GM23248 (cell line): ENCODE results near the gene SLX1B. TPM values are rescaled to one million over a fixed set of nuclear protein-coding genes. Genes with fewer than 3 reads are reported as not detected.
"Not testable (repeated sequence)": the region's sequence is repeated elsewhere in the genome, so short reads cannot be mapped to it uniquely, and the experiment has no call there.

Experiments
- DNase-seq: peaks from one replicate; pipeline ENCODE4 v3.0.0-alpha.2; 2015
- H2AFZ ChIP-seq: fragments of 200-600 bp; sonication (generic); 2 replicates; pipeline ENCODE4 v1.6.1; 2016; ENCODE audit warnings: antibody characterized with exemption
- H3F3A ChIP-seq: fragments of 200-600 bp; sonication (generic); 2 replicates; pipeline ENCODE4 v1.6.1; 2016; ENCODE audit warnings: mild to moderate bottlenecking, antibody characterized with exemption, mixed run types; ENCODE audit not compliant: insufficient read depth
- H3K27ac ChIP-seq: fragments of 200-600 bp; sonication (generic); 2 replicates; pipeline ENCODE4 v1.5.1; 2016; ENCODE audit warnings: mild to moderate bottlenecking
- H3K27me3 ChIP-seq: fragments of 200-600 bp; sonication (generic); replicated peaks from 2 replicates; pipeline ENCODE4 v1.6.1; 2016; ENCODE audit warnings: mild to moderate bottlenecking; ENCODE audit not compliant: insufficient read depth
- H3K36me3 ChIP-seq: fragments of 200-600 bp; sonication (generic); 2 replicates; pipeline ENCODE4 v1.6.1; 2016; ENCODE audit warnings: low read depth, mild to moderate bottlenecking
- H3K4me1 ChIP-seq: fragments of 200-600 bp; sonication (generic); 2 replicates; pipeline ENCODE4 v1.6.1; 2016; ENCODE audit warnings: mild to moderate bottlenecking; ENCODE audit not compliant: insufficient read depth
- H3K4me2 ChIP-seq: fragments of 200-600 bp; sonication (generic); one replicate; pipeline ENCODE4 v1.6.1; 2016; ENCODE audit warnings: mild to moderate bottlenecking; ENCODE audit not compliant: unreplicated experiment
- H3K4me3 ChIP-seq: fragments of 200-600 bp; sonication (generic); 2 replicates; pipeline ENCODE4 v1.5.1; 2016; ENCODE audit warnings: mild to moderate bottlenecking
- H3K79me2 ChIP-seq: fragments of 200-600 bp; sonication (generic); 2 replicates; pipeline ENCODE4 v1.6.1; 2016; ENCODE audit warnings: mild to moderate bottlenecking; ENCODE audit not compliant: insufficient read depth
- H3K9ac ChIP-seq: fragments of 200-600 bp; sonication (generic); 2 replicates; pipeline ENCODE4 v1.6.1; 2016; ENCODE audit warnings: mild to moderate bottlenecking
- H3K9me2 ChIP-seq: fragments of 200-600 bp; sonication (generic); 2 replicates; pipeline ENCODE4 v1.6.1; 2016; ENCODE audit warnings: mixed run types, mild to moderate bottlenecking, moderate library complexity; ENCODE audit not compliant: insufficient read depth
- H3K9me3 ChIP-seq: fragments of 200-600 bp; sonication (generic); one replicate; pipeline ENCODE4 v1.6.1; 2017; ENCODE audit warnings: low read depth
- H4K20me1 ChIP-seq: fragments of 200-600 bp; sonication (generic); 2 replicates; pipeline ENCODE4 v1.6.0; 2016; ENCODE audit not compliant: insufficient read depth
- WGBS, 2 experiments: methylation state at CpG; one replicate each; pipeline ENCODE4 v1.1.6; 2015 to 2017; ENCODE audit warnings: low lambda C conversion rate in 2 of 2, low coverage in 1 of 2; ENCODE audit errors: missing lambda C conversion rate in 2 of 2; 5-methylcytosine and 5-hydroxymethylcytosine counted together
- in situ Hi-C: fragments of 300-500 bp; cut with MboI; formaldehyde crosslinking; loops from 2 replicates; pipeline ENCODE4 v1.15.0; 2020
- polyA plus RNA-seq: library from polyadenylated mRNA; unstranded; fragments of >200 nt; fragmentation: Nextera tagmentation; extraction: Ambion mirVana; gene quantifications from 2 replicates; pipeline ENCODE4 v1.2.1, GENCODE V29; 2016
- total RNA-seq: library from RNA; depleted of rRNA; stranded (reverse); fragments of >200 nt; shearing (Covaris generic); gene quantifications from 2 replicates; pipeline ENCODE4 v1.2.3, GENCODE V29; 2014; rRNA removed

The SLX1B gene
- 11.8 and 14.2 TPM in 2 replicates for total RNA-seq
- polyA plus RNA-seq = 3.7 and 20.4 TPM in 2 replicates

DNA sequence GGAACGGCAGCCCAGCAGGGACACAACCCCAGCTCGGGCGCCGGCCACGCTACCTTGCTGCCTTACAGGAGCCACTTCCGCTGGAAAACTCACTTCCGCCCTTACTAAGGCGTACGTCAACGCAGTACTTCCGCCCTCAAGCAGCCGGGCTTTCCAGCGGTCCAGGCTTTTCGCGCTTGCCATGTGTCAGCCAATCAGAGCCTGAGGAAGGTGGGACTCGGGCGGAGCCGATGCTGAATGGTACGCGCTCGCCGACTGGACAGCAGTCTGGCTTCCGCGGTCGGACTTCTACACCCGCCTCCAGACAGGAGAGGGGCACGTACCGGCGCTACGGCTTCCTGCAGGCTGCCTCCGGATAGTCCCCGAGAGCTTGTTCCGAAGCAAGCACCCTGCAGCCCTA, at the start of gene SLX1B, which contains the start of gene BOLA2:
TSS of gene SLX1B (plus strand) at position 265 of the 400 bp plus-strand sequence.
TSS of gene BOLA2 (minus strand) at position 83 of the 400 bp plus-strand sequence. CDS start 98 bp downstream, outside the sequence.
- H2AFZ ChIP-seq, H3K36me3 ChIP-seq, H3F3A ChIP-seq, H3K4me3 ChIP-seq, DNase-seq, H3K79me2 ChIP-seq, H3K27me3 ChIP-seq, H3K9me2 ChIP-seq, H4K20me1 ChIP-seq, H3K27ac ChIP-seq, H3K9ac ChIP-seq, H3K4me2 ChIP-seq, H3K4me1 ChIP-seq, in situ Hi-C loops, H3K9me3 ChIP-seq: not testable (repeated sequence)
- no CpG with 5 or more reads among the region's 33 CpGs for WGBS, 2 experiments

DNA sequence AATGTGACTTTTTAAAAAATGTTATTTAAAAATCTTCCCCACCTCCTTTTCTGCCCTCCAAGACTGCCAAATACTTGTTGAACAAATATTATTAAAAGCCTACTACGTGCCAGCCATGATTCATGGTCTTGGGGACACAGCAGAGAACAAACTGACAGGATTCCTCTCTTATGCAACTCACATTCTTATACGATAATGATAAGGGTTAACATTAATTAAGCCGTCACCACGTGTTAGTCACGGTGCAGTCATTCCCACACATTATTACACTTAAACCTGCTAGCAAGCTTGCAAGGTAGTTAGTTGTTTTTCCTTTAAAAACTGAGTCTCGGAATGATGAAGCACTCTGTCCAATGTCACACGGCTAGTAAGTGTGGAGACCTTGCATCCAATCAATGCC, 49.1 kb upstream of the SLX1B start:
- H3K9ac ChIP-seq, H3K9me3 ChIP-seq, H3F3A ChIP-seq, H3K36me3 ChIP-seq, H3K4me2 ChIP-seq, H4K20me1 ChIP-seq, in situ Hi-C loops, H3K4me3 ChIP-seq, H3K79me2 ChIP-seq, H3K4me1 ChIP-seq, H3K27me3 ChIP-seq, H2AFZ ChIP-seq, H3K9me2 ChIP-seq: not testable (repeated sequence)
- 0 out of 2 replicates have a peak overlapping the region, but pooled peaks have one; percentile 30 for H3K27ac ChIP-seq
- WGBS, 2 experiments = 14 to 21% methylated on average over 7 of the region's 7 CpGs
- DNase-seq = peak; percentile 66

DNA sequence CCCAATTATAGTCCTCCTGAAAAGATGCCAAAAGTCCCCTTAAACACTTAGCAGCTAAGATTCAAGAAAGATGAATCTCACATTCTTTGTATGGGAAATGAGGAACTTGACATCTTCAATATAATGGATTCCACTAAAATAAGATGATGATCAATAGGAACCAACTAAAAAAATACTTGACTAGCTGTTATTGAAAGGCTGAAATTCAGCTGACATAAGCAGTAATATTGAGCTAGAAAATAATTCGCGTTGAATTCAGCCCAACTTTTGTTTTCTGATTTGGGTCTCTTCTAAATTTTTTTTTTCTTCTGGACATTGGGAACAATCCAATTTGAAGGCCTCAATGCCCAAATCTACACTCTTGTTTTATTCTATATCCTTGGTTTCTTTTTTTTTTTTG, 30.7 kb upstream of the SLX1B start:
- H3K9ac ChIP-seq, H3K9me2 ChIP-seq, H3K4me1 ChIP-seq, in situ Hi-C loops, H2AFZ ChIP-seq, H3K9me3 ChIP-seq, H3K4me3 ChIP-seq, H4K20me1 ChIP-seq, H3K27me3 ChIP-seq, H3K36me3 ChIP-seq, H3K79me2 ChIP-seq, DNase-seq, H3K4me2 ChIP-seq, H3F3A ChIP-seq, H3K27ac ChIP-seq: not testable (repeated sequence)
- 98% methylated on average over 2 of the region's 2 CpGs for WGBS, 2 experiments

DNA sequence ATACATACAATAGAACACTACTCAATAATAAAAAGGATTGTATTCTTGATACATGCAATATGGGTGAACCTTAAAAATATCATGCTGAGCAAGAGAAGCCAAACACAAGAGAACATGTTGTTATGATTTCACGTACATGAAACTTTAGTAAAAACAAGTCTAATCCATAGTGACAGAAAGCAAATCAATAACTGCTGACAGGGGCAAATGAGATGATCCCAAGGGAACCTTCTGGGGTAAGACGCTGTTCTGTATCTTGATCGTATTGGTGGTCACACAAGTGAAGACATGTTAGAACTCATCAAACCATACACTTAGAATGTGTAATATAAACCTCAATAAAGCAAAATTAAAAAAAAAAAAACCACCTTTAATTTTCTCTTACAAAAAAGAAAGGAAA, 28.9 kb upstream of the SLX1B start:
- in situ Hi-C loops = not testable (repeated sequence)

DNA sequence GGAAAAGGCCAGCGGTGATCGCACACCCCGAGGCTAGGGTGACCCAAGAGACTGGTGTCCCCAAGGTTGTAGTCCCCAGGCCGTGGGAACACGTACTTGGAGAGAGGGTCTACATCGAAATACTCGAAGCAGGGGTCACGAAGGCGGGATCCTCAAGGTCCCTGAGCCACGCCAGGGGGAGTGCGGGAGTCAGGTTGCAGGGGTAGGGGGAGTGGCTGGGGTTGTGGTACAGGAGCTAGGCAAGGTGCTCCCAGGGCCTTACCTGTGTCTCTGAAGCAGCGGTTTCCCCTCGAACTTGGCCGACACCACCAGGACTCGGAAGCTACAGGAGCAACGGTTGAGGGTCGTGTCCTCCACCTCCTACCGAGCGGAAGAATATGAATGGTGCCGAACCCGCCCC, 579 bp upstream of the SLX1B start:
- H3K4me3 ChIP-seq, H3K4me2 ChIP-seq, H3K27me3 ChIP-seq, H3K79me2 ChIP-seq, H4K20me1 ChIP-seq, H3K36me3 ChIP-seq, H3K9me2 ChIP-seq, H3K9ac ChIP-seq, H3K27ac ChIP-seq, in situ Hi-C loops, H3F3A ChIP-seq, DNase-seq, H2AFZ ChIP-seq, H3K9me3 ChIP-seq, H3K4me1 ChIP-seq: not testable (repeated sequence)
- no CpG with 5 or more reads among the region's 21 CpGs for WGBS, 2 experiments

More for the DNA sequence above, 28.9 kb upstream of the SLX1B start:
- not testable (repeated sequence) for H3K4me3 ChIP-seq, H3K27me3 ChIP-seq, DNase-seq, H3K4me1 ChIP-seq, H4K20me1 ChIP-seq, H3K9me2 ChIP-seq, H3F3A ChIP-seq, H3K36me3 ChIP-seq, H3K9ac ChIP-seq, H3K79me2 ChIP-seq, H2AFZ ChIP-seq, H3K9me3 ChIP-seq, H3K27ac ChIP-seq, H3K4me2 ChIP-seq
- WGBS, 2 experiments = 99 to 100% methylated on average over 3 of the region's 3 CpGs

DNA sequence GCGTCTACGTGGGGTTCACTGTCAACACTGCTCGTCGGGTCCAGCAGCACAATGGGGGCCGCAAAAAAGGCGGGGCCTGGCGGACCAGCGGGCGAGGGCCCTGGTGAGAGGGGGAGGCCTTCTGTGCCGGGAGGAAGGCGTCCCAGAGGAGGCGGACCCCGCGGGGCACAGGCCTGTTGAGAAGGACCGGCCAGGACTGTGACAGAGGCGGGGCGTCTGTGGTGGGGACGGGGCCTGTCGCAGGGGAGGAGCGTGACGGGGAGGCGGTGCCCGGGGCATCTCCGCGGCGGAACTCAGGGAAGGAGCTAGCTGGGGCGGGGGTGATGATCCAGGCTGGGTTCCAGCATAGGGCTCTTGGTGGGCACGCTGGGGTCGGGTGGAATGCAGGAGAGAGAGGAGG, 495 bp downstream of the SLX1B start:
- H3K4me3 ChIP-seq, H3K27ac ChIP-seq, H3F3A ChIP-seq, H2AFZ ChIP-seq, H3K4me2 ChIP-seq, H3K9ac ChIP-seq, H3K36me3 ChIP-seq, in situ Hi-C loops, H3K27me3 ChIP-seq, H3K9me2 ChIP-seq, DNase-seq, H3K9me3 ChIP-seq, H4K20me1 ChIP-seq, H3K79me2 ChIP-seq, H3K4me1 ChIP-seq: not testable (repeated sequence)
- no CpG with 5 or more reads among the region's 29 CpGs for WGBS, 2 experiments

DNA sequence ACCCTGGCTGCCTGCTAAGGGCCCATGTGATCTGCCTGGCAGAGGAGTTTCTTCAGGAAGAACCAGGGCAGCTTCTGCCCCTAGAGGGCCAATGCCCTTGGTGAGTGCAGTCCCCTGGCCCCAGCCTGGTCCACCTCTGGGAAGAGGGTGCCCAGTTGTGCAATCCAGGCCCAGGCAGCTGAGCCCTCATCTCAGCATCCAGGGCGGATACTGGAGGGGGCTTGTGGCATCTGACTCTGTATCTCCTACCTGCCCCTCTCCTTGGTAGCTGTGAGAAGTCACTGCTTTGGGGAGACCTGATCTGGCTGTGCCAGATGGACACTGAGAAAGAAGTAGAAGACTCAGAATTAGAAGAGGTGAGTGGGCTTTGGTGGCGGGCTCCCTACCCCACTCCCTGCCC, 3.3 kb downstream of the SLX1B start:
- WGBS, 2 experiments = 85% methylated on average over 1 of the region's 2 CpGs
- H3K4me3 ChIP-seq, DNase-seq, in situ Hi-C loops, H3K4me1 ChIP-seq, H3K4me2 ChIP-seq, H3K27ac ChIP-seq, H4K20me1 ChIP-seq, H3F3A ChIP-seq, H3K9me3 ChIP-seq, H3K79me2 ChIP-seq, H3K36me3 ChIP-seq, H3K27me3 ChIP-seq, H3K9ac ChIP-seq, H2AFZ ChIP-seq, H3K9me2 ChIP-seq: not testable (repeated sequence)
